ENCODE measurements around the gene TMPRSS9.

The TMPRSS9 gene

GRCh38 chr19:2434267-2434666 lies 74.2 kb downstream of the TMPRSS9 start:
- Histone ChIP-seq H3K36me3 (ENCODE audit: control insufficient read depth in 1 of 2, insufficient read depth in 2 of 2, low read length in 2 of 2) (peaks cover 0 to 50% of the 10 kb centered on the region in 2 donors), H3K9ac (ENCODE audit: low read depth in 1 of 2, low read length in 2 of 2) (no peak overlapping the region), H3K27ac (ENCODE audit: low read depth, low read length) (no peak overlapping the region), H3K9me3 (ENCODE audit: control insufficient read depth in 1 of 2, low read length in 2 of 2) (no peaks in the 10 kb centered on the region), H3K4me1 (ENCODE audit: control insufficient read depth in 1 of 2, insufficient read depth in 2 of 2, low read length in 2 of 2) (no peaks in the 10 kb centered on the region), H3K4me3 (ENCODE audit: low read depth in 1 of 2, low read length in 2 of 2) (no peak overlapping the region), H3K27me3 (ENCODE audit: control insufficient read depth in 1 of 2, insufficient read depth in 2 of 2, low read length in 2 of 2) (no peaks in the 10 kb centered on the region)

- H3K9me3 ChIP-seq (ENCODE audit: control insufficient read depth in 1 of 2, low read length in 2 of 2): no peaks in the 10 kb centered on the region
- no peak overlapping the region for H3K27ac ChIP-seq (ENCODE audit: low read depth, low read length)
- no peaks in the 10 kb centered on the region for H3K27me3 ChIP-seq (ENCODE audit: control insufficient read depth in 1 of 2, insufficient read depth in 2 of 2, low read length in 2 of 2)
- no peak overlapping the region for H3K4me3 ChIP-seq (ENCODE audit: low read depth in 1 of 2, low read length in 2 of 2)
- peaks cover 0 to 50% of the 10 kb centered on the region in 2 donors for H3K36me3 ChIP-seq (ENCODE audit: control insufficient read depth in 1 of 2, insufficient read depth in 2 of 2, low read length in 2 of 2)
- no peaks in the 10 kb centered on the region for H3K4me1 ChIP-seq (ENCODE audit: control insufficient read depth in 1 of 2, insufficient read depth in 2 of 2, low read length in 2 of 2)
- H3K9ac ChIP-seq (ENCODE audit: low read depth in 1 of 2, low read length in 2 of 2): no peak overlapping the region
Measured at GRCh38 chr19:2434721-2435265, 74.7 kb downstream of the TMPRSS9 start.

DNA sequence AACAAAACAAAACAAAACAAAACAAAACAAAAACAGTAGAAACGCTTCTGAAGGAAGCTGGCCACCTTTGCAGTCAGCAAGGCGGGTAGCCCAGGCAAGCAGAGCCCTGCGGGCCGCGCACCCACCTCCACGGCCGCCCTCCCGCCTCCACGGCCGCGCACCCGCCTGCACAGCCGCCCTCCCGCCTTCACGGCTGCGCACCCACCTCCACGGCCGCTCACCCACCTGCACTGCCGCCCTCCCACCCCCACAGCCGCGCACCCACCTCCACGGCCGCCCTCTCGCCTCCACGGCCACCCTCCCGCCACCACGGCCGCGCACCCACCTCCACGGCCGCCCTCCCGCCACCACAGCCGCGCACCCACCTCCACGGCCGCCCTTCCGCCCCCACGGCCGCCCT lies 76.3 kb downstream of the TMPRSS9 start:
- H3K36me3 ChIP-seq (ENCODE audit: control insufficient read depth in 1 of 2, insufficient read depth in 2 of 2, low read length in 2 of 2): peaks cover 0 to 49% of the 10 kb centered on the region in 2 donors

DNA sequence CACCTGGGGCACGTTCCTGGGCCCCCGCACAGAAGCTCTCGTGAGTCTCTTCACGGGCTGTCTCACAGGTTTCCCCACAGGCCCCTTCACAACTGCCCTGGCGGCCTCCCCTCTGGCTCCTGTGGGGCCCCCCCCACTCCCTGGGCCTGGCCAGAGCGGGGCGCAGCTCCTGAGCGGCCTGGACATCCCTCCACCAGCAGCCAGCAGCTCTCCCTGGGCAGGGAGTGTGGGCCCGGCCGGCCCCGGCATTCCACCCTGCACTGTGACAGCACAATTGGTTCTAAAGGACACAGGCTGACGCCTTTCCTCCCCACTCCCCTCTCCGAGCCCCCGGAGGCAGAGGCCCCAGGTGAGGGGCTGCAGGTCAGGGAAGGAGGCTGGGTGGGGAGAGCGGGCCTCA lies 76.9 kb downstream of the TMPRSS9 start:
- H3K9me3 ChIP-seq (ENCODE audit: control insufficient read depth in 1 of 2, low read length in 2 of 2): no peaks in the 10 kb centered on the region
- H3K27ac ChIP-seq (ENCODE audit: low read depth, low read length): no peak overlapping the region
- H3K27me3 ChIP-seq (ENCODE audit: control insufficient read depth in 1 of 2, insufficient read depth in 2 of 2, low read length in 2 of 2): no peaks in the 10 kb centered on the region
- H3K4me1 ChIP-seq (ENCODE audit: control insufficient read depth in 1 of 2, insufficient read depth in 2 of 2, low read length in 2 of 2): no peaks in the 10 kb centered on the region
- no peak overlapping the region for H3K4me3 ChIP-seq (ENCODE audit: low read depth in 1 of 2, low read length in 2 of 2)
- H3K9ac ChIP-seq (ENCODE audit: low read depth in 1 of 2, low read length in 2 of 2): no peak overlapping the region
- peaks cover 0 to 49% of the 10 kb centered on the region in 2 donors for H3K36me3 ChIP-seq (ENCODE audit: control insufficient read depth in 1 of 2, insufficient read depth in 2 of 2, low read length in 2 of 2)

More for the DNA sequence above, 76.3 kb downstream of the TMPRSS9 start:
- Histone ChIP-seq H3K9me3 (ENCODE audit: control insufficient read depth in 1 of 2, low read length in 2 of 2) (no peaks in the 10 kb centered on the region), H3K4me3 (ENCODE audit: low read depth in 1 of 2, low read length in 2 of 2) (no peak overlapping the region), H3K4me1 (ENCODE audit: control insufficient read depth in 1 of 2, insufficient read depth in 2 of 2, low read length in 2 of 2) (no peaks in the 10 kb centered on the region), H3K27ac (ENCODE audit: low read depth, low read length) (no peak overlapping the region), H3K27me3 (ENCODE audit: control insufficient read depth in 1 of 2, insufficient read depth in 2 of 2, low read length in 2 of 2) (no peaks in the 10 kb centered on the region), H3K9ac (ENCODE audit: low read depth in 1 of 2, low read length in 2 of 2) (no peak overlapping the region)

GRCh38 chr19:2438178-2438577 lies 78.1 kb downstream of the TMPRSS9 start:
- H3K36me3 ChIP-seq (ENCODE audit: control insufficient read depth in 1 of 2, insufficient read depth in 2 of 2, low read length in 2 of 2): peaks cover 0 to 54% of the 10 kb centered on the region in 2 donors
- no peaks in the 10 kb centered on the region for H3K9me3 ChIP-seq (ENCODE audit: control insufficient read depth in 1 of 2, low read length in 2 of 2)
- no peak overlapping the region for H3K9ac ChIP-seq (ENCODE audit: low read depth in 1 of 2, low read length in 2 of 2)
- H3K4me3 ChIP-seq (ENCODE audit: low read depth in 1 of 2, low read length in 2 of 2): no peak overlapping the region
- H3K4me1 ChIP-seq (ENCODE audit: control insufficient read depth in 1 of 2, insufficient read depth in 2 of 2, low read length in 2 of 2): no peaks in the 10 kb centered on the region
- H3K27ac ChIP-seq (ENCODE audit: low read depth, low read length): no peak overlapping the region
- H3K27me3 ChIP-seq (ENCODE audit: control insufficient read depth in 1 of 2, insufficient read depth in 2 of 2, low read length in 2 of 2): no peaks in the 10 kb centered on the region

- Histone ChIP-seq H3K4me1 (ENCODE audit: control insufficient read depth in 1 of 2, insufficient read depth in 2 of 2, low read length in 2 of 2) (no peaks in the 10 kb centered on the region), H3K27ac (ENCODE audit: low read depth, low read length) (no peak overlapping the region), H3K9me3 (ENCODE audit: control insufficient read depth in 1 of 2, low read length in 2 of 2) (no peaks in the 10 kb centered on the region), H3K4me3 (ENCODE audit: low read depth in 1 of 2, low read length in 2 of 2) (no peak overlapping the region), H3K9ac (ENCODE audit: low read depth in 1 of 2, low read length in 2 of 2) (no peak overlapping the region), H3K27me3 (ENCODE audit: control insufficient read depth in 1 of 2, insufficient read depth in 2 of 2, low read length in 2 of 2) (no peaks in the 10 kb centered on the region), H3K36me3 (ENCODE audit: control insufficient read depth in 1 of 2, insufficient read depth in 2 of 2, low read length in 2 of 2) (peaks cover 0 to 54% of the 10 kb centered on the region in 2 donors)
Measured at GRCh38 chr19:2440515-2440914, 80.5 kb downstream of the TMPRSS9 start.

GRCh38 chr19:2441096-2441752 lies 81.2 kb downstream of the TMPRSS9 start:
- Histone ChIP-seq H3K4me3 (ENCODE audit: low read depth in 1 of 2, low read length in 2 of 2) (no peak overlapping the region), H3K27ac (ENCODE audit: low read depth, low read length) (no peak overlapping the region), H3K9ac (ENCODE audit: low read depth in 1 of 2, low read length in 2 of 2) (no peak overlapping the region), H3K4me1 (ENCODE audit: control insufficient read depth in 1 of 2, insufficient read depth in 2 of 2, low read length in 2 of 2) (no peaks in the 10 kb centered on the region), H3K36me3 (ENCODE audit: control insufficient read depth in 1 of 2, insufficient read depth in 2 of 2, low read length in 2 of 2) (peaks cover 0 to 54% of the 10 kb centered on the region in 2 donors), H3K27me3 (ENCODE audit: control insufficient read depth in 1 of 2, insufficient read depth in 2 of 2, low read length in 2 of 2) (no peaks in the 10 kb centered on the region), H3K9me3 (ENCODE audit: control insufficient read depth in 1 of 2, low read length in 2 of 2) (no peaks in the 10 kb centered on the region)

DNA sequence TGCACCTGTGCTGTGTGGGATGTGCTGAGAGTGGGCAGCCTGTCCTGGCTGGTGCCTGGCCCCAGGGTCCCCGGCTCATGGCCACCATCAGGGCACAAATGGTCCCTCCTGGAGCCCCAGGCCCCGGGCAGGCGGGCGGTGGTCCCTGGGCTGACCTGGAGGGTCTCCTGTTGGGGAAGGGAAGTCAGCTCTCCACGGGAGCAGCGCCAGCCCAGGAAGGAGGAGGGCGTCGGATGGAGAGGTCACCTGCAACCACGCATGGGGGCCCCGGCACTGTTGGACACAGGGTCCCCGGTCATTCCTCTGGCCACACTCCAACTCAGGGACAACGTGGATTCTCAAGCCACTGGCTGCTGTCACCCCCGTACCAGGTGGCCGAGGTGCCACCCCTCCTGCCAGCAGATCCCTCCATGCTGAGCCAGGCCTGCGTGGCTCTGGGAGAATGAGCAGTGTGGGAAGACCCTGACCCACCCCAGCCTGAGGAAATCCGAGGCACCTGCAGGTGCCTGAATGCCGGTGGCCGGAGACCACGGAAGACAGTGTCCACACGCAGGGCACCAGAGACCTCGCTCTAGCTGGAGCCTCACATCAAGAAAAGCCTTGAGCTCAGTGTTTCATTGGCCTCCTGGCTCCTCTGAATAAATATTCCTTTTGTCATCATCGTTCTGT lies 83.2 kb downstream of the TMPRSS9 start:
- peaks cover 0 to 41% of the 10 kb centered on the region in 2 donors for H3K36me3 ChIP-seq (ENCODE audit: control insufficient read depth in 1 of 2, insufficient read depth in 2 of 2, low read length in 2 of 2)

GRCh38 chr19:2443785-2444182 lies 83.7 kb downstream of the TMPRSS9 start:
- Histone ChIP-seq H3K4me1 (ENCODE audit: control insufficient read depth in 1 of 2, insufficient read depth in 2 of 2, low read length in 2 of 2) (no peaks in the 10 kb centered on the region), H3K36me3 (ENCODE audit: control insufficient read depth in 1 of 2, insufficient read depth in 2 of 2, low read length in 2 of 2) (peaks cover 0 to 36% of the 10 kb centered on the region in 2 donors), H3K27ac (ENCODE audit: low read depth, low read length) (no peak overlapping the region), H3K9me3 (ENCODE audit: control insufficient read depth in 1 of 2, low read length in 2 of 2) (no peaks in the 10 kb centered on the region), H3K27me3 (ENCODE audit: control insufficient read depth in 1 of 2, insufficient read depth in 2 of 2, low read length in 2 of 2) (no peaks in the 10 kb centered on the region), H3K9ac (ENCODE audit: low read depth in 1 of 2, low read length in 2 of 2) (no peak overlapping the region), H3K4me3 (ENCODE audit: low read depth in 1 of 2, low read length in 2 of 2) (no peak overlapping the region)

More for the DNA sequence above, 83.2 kb downstream of the TMPRSS9 start:
- Histone ChIP-seq H3K9me3 (ENCODE audit: control insufficient read depth in 1 of 2, low read length in 2 of 2) (no peaks in the 10 kb centered on the region), H3K27me3 (ENCODE audit: control insufficient read depth in 1 of 2, insufficient read depth in 2 of 2, low read length in 2 of 2) (no peaks in the 10 kb centered on the region), H3K4me1 (ENCODE audit: control insufficient read depth in 1 of 2, insufficient read depth in 2 of 2, low read length in 2 of 2) (no peaks in the 10 kb centered on the region), H3K27ac (ENCODE audit: low read depth, low read length) (no peak overlapping the region), H3K9ac (ENCODE audit: low read depth in 1 of 2, low read length in 2 of 2) (no peak overlapping the region), H3K4me3 (ENCODE audit: low read depth in 1 of 2, low read length in 2 of 2) (no peak overlapping the region)

DNA sequence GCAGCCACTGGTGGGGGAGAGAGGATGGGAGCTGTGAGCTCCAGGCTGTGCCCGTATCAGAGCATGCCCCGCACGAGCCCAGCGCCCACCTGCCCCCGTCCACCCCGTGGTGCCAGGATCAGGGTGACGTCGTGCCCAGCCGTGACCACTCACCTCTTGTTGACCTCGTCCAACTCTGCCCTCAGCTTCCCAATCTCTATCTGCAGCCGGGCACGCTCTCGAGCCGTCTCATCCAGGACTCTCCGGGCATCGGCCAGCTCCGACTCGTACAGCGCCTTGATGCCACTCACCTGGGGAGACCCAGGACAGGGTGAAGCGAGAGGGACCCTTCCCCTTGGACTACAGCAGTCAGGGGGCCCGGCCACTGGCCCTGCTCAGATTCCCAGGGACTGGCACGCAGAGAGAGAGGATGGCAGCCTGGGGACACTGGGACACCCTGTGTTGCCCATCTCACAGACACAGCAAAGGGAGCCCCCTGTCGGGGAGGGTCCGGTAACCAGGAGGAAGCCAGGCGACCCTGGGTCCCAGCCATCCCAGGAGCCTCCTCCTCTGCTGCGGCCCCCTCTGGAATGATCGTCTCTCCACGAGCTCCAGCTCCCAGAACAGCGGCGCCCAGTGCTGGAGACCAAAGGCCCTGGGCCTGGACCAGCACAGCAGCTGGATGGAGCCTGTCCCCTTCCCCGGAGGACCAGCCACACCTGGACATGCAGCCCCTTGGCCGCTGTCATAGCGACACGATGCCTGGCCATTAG lies 84.4 kb downstream of the TMPRSS9 start:
- Histone ChIP-seq H3K9ac (ENCODE audit: low read depth in 1 of 2, low read length in 2 of 2) (no peak overlapping the region), H3K27me3 (ENCODE audit: control insufficient read depth in 1 of 2, insufficient read depth in 2 of 2, low read length in 2 of 2) (no peaks in the 10 kb centered on the region), H3K4me1 (ENCODE audit: control insufficient read depth in 1 of 2, insufficient read depth in 2 of 2, low read length in 2 of 2) (no peaks in the 10 kb centered on the region), H3K36me3 (ENCODE audit: control insufficient read depth in 1 of 2, insufficient read depth in 2 of 2, low read length in 2 of 2) (peaks cover 0 to 36% of the 10 kb centered on the region in 2 donors), H3K27ac (ENCODE audit: low read depth, low read length) (no peak overlapping the region), H3K9me3 (ENCODE audit: control insufficient read depth in 1 of 2, low read length in 2 of 2) (no peaks in the 10 kb centered on the region), H3K4me3 (ENCODE audit: low read depth in 1 of 2, low read length in 2 of 2) (no peak overlapping the region)
